22Rv1 (cell line): ENCODE results near the gene MEST.

ENCODE experiments used
- ZFX ChIP-seq: fragments of 450-650 bp; IDR thresholded peaks from 2 replicates; pipeline ENCODE4 v1.6.1; 2017; ENCODE audit warnings: antibody characterized with exemption, borderline replicate concordance
- TF ChIP-seq, protein P1 (sequence below): fragments of 450-650 bp; IDR thresholded peaks from 2 replicates; pipeline ENCODE4 v1.5.1; 2017; ENCODE audit warnings: mild to moderate bottlenecking

DNA sequence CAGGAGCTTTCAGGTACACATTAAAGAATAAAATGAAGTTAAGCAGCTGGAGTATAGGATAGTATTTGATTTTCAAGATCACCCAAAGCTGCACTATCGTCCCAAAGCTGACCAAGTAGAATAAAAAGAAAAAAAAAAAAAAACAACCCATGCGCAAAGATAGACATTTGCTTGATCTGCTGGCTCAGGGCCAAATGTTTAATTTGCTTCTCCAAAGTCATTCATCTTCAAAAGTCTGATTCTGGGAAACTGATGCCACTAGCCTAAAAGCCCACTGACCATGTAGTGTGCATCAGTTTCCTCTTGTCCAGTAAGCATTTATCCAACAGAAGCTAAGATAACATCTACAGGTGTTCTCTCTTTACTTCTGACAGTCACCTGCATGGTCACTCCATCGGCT, 14.5 kb downstream of the MEST start:
- TF ChIP-seq, protein P1, sequence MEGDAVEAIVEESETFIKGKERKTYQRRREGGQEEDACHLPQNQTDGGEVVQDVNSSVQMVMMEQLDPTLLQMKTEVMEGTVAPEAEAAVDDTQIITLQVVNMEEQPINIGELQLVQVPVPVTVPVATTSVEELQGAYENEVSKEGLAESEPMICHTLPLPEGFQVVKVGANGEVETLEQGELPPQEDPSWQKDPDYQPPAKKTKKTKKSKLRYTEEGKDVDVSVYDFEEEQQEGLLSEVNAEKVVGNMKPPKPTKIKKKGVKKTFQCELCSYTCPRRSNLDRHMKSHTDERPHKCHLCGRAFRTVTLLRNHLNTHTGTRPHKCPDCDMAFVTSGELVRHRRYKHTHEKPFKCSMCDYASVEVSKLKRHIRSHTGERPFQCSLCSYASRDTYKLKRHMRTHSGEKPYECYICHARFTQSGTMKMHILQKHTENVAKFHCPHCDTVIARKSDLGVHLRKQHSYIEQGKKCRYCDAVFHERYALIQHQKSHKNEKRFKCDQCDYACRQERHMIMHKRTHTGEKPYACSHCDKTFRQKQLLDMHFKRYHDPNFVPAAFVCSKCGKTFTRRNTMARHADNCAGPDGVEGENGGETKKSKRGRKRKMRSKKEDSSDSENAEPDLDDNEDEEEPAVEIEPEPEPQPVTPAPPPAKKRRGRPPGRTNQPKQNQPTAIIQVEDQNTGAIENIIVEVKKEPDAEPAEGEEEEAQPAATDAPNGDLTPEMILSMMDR: no peak
- no peak for TF ChIP-seq ZFX
